Sigmoid colon (tissue), 4 donors: Measurements from ENCODE around the gene KRTAP10-9.

ENCODE experiments used
- CTCF ChIP-seq, 4 experiments: fragments of 450-650 bp in 3 of 4; fragments of 200-600 bp in 1 of 4; IDR thresholded peaks; one replicate each; pipeline ENCODE4 v1.5.1; 2016 to 2019; ENCODE audit warnings: antibody characterized with exemption in 4 of 4, mild to moderate bottlenecking in 3 of 4, moderate library complexity in 2 of 4
- EP300 ChIP-seq, 4 donors: sonication (generic); formaldehyde crosslinking; IDR thresholded peaks; one replicate each; pipeline ENCODE4 v1.6.1; 2017; ENCODE audit warnings: antibody characterized with exemption in 4 of 4

GRCh38 chr21:44613386-44614155 lies 13.3 kb upstream of the KRTAP10-9 start:
- TF ChIP-seq CTCF (IDR thresholded peaks at IDR 0.05): no peak
- no peak for TF ChIP-seq EP300 (IDR thresholded peaks at IDR 0.05)
